Endothelial cell of umbilical vein (primary cell): Measurements from ENCODE around the gene FOXP1. TPM values are rescaled to one million over a fixed set of nuclear protein-coding genes. Genes with fewer than 3 reads are reported as not detected.

ENCODE experiments used
- BruUV-seq: library from RNA; stranded (reverse); fragments of 400-500 nt; replicated peaks from 2 replicates; lab custom pipeline; 2021; lab: Mats Ljungman, UMichigan
- CTCF ChIA-PET: fragments of 300-600, 350-600 bp; sonication (Branson Sonifier 250); formaldehyde crosslinking; loops from one replicate; lab custom pipeline; 2021; ENCODE audit warnings: antibody characterized with exemption, inconsistent platforms; lab: Charles Lee
- POLR2A ChIA-PET: fragments of 300-600, 350-600 bp; sonication (Branson Sonifier 250); formaldehyde crosslinking; loops from one replicate; lab custom pipeline; 2021; ENCODE audit warnings: antibody characterized with exemption, inconsistent platforms; lab: Charles Lee
- DNase-seq: peaks from one replicate; pipeline ENCODE4 v3.0.0-alpha.2; 2011; ENCODE audit warnings: low read depth, low spot score
- FAIRE-seq: peaks from 2 replicates; lab custom pipeline; 2011; peaks lifted over from hg19 to GRCh38; lab: Jason Lieb, UNC
- H2AFZ ChIP-seq: 2 replicates; pipeline ENCODE4 v1.6.0; 2012; ENCODE audit warnings: low read depth, low read length, control low read depth, inconsistent platforms
- H3K27ac ChIP-seq: 2 replicates; pipeline ENCODE4 v1.5.1; 2011; ENCODE audit warnings: low read depth, mild to moderate bottlenecking, control low read depth, low read length, moderate library complexity; ENCODE audit not compliant: insufficient read depth
- H3K27me3 ChIP-seq, 2 experiments: 2 replicates each; pipeline versions ENCODE4 v1.6.0 to v1.6.1; 2011; ENCODE audit warnings: low read length in 2 of 2, mixed read lengths in 1 of 2; ENCODE audit not compliant: control insufficient read depth in 2 of 2, insufficient read depth in 2 of 2
- H3K36me3 ChIP-seq, 2 experiments: 2 replicates in 1 of 2; 3 replicates in 1 of 2; pipeline ENCODE4 v1.5.1; 2011; ENCODE audit warnings: low read length in 2 of 2, mild to moderate bottlenecking in 1 of 2, moderate library complexity in 1 of 2; ENCODE audit not compliant: control insufficient read depth in 2 of 2, insufficient read depth in 2 of 2; ENCODE audit errors: extremely low read depth in 1 of 2
- H3K4me1 ChIP-seq: 3 replicates; pipeline ENCODE4 v1.5.1; 2011; ENCODE audit warnings: mild to moderate bottlenecking, low read length; ENCODE audit not compliant: control insufficient read depth, insufficient read depth; ENCODE audit errors: extremely low read depth
- H3K4me2 ChIP-seq: 2 replicates; pipeline ENCODE4 v1.6.1; 2011; ENCODE audit warnings: low read length, control low read depth, mixed read lengths; ENCODE audit not compliant: insufficient read depth
- H3K4me3 ChIP-seq, 3 experiments: fragments of 200-600 bp in 1 of 3; sonication (generic), shearing (Covaris generic) in 1 of 3; replicated peaks in 1 of 3; 2 replicates each; pipeline ENCODE4 v1.5.1; 2011 to 2016; ENCODE audit warnings: control low read depth in 3 of 3, low read length in 3 of 3, mild to moderate bottlenecking in 2 of 3, inconsistent platforms in 1 of 3, low read depth in 1 of 3, moderate library complexity in 1 of 3; ENCODE audit not compliant: insufficient read depth in 1 of 3
- H3K79me2 ChIP-seq: 2 replicates; pipeline ENCODE4 v1.6.0; 2012; ENCODE audit warnings: low read length, inconsistent platforms; ENCODE audit not compliant: control insufficient read depth, insufficient read depth
- H3K9ac ChIP-seq: replicated peaks from 2 replicates; pipeline ENCODE3; 2011; ENCODE audit warnings: low read length, control low read depth; ENCODE audit not compliant: insufficient read depth; ENCODE audit errors: extremely low read depth
- H3K9me1 ChIP-seq: replicated peaks from 3 replicates; pipeline ENCODE4 v1.6.0; 2011; ENCODE audit warnings: mild to moderate bottlenecking, low read length; ENCODE audit not compliant: control insufficient read depth, insufficient read depth; ENCODE audit errors: extremely low read depth
- H3K9me3 ChIP-seq: replicated peaks from 2 replicates; pipeline ENCODE4 v1.5.1; 2012; ENCODE audit warnings: low read length, inconsistent platforms; ENCODE audit not compliant: control insufficient read depth, insufficient read depth
- H4K20me1 ChIP-seq: replicated peaks from 2 replicates; pipeline ENCODE3; 2011; ENCODE audit warnings: mild to moderate bottlenecking, low read length; ENCODE audit not compliant: control insufficient read depth, insufficient read depth; ENCODE audit errors: extremely low read depth
- EZH2 ChIP-seq: IDR thresholded peaks from 2 replicates; pipeline ENCODE4 v1.6.1; 2012; ENCODE audit warnings: borderline replicate concordance, low read depth, mild to moderate bottlenecking, moderate library complexity, low read length, inconsistent platforms; ENCODE audit not compliant: severe bottlenecking
- FOS ChIP-seq: IDR thresholded peaks from 2 replicates; pipeline ENCODE4 v1.6.1; 2011; ENCODE audit warnings: mild to moderate bottlenecking, low read length, moderate library complexity, borderline replicate concordance; ENCODE audit not compliant: insufficient read depth
- GATA2 ChIP-seq: IDR thresholded peaks from 2 replicates; pipeline ENCODE4 v1.7.0; 2011; ENCODE audit warnings: low read depth, mild to moderate bottlenecking, moderate library complexity, mixed read lengths, low read length; ENCODE audit not compliant: insufficient read length, insufficient read depth
- JUN ChIP-seq: IDR thresholded peaks from 2 replicates; pipeline ENCODE4 v1.6.1; 2011; ENCODE audit warnings: borderline replicate concordance, low read depth; ENCODE audit not compliant: insufficient read length, insufficient read depth
- MYC ChIP-seq: IDR thresholded peaks from one replicate; pipeline ENCODE4 v1.6.1; 2011; ENCODE audit warnings: mild to moderate bottlenecking, low read depth, low read length
- POLR2A ChIP-seq: IDR thresholded peaks from 2 replicates; pipeline ENCODE4 v1.6.1; 2012; ENCODE audit warnings: low read depth, mild to moderate bottlenecking, control low read depth, low read length
- POLR2AphosphoS5 ChIP-seq: IDR thresholded peaks from 2 replicates; pipeline ENCODE4 v1.6.1; 2012; ENCODE audit warnings: low read depth, mild to moderate bottlenecking, control low read depth, low read length, moderate library complexity; ENCODE audit not compliant: insufficient read depth
- dilution Hi-C: fragments of 300-500 bp; cut with MboI; formaldehyde crosslinking; loops from one replicate; pipeline ENCODE4 v1.15.0; 2019; ENCODE audit warnings: low sequenced_read_pairs; ENCODE audit not compliant: extremely low pct_ligation_motif_present
- intact Hi-C: fragments of 100-400 bp; cut with micrococcal nuclease; formaldehyde crosslinking; loops from one replicate; pipeline ENCODE4 v1.10.0; 2022
- polyA plus RNA-seq, 4 experiments: library from polyadenylated mRNA; depleted of rRNA in 3 of 4; stranded (reverse) in 3 of 4; unstranded in 1 of 4; fragments of >200 nt; gene quantifications; 2 replicates each; pipeline versions ENCODE4 v1.2.1 to v1.2.3, GENCODE V29; 2011 to 2012; ENCODE audit warnings: missing spikeins in 1 of 4
- total RNA-seq: library from RNA; stranded (reverse); gene quantifications from 2 replicates; pipeline ENCODE4 v1.2.3, GENCODE V29; 2021
- TF ChIP-seq, protein P1 (sequence below): IDR thresholded peaks from 2 replicates; pipeline ENCODE4 v1.6.1; 2011; ENCODE audit not compliant: insufficient read depth, insufficient read length
- TF ChIP-seq, protein P2 (sequence below), 2 donors: IDR thresholded peaks; 1 replicate in 1 of 2; 2 replicates in 1 of 2; pipeline ENCODE4 v1.5.1; 2011; ENCODE audit warnings: low read length in 2 of 2, mild to moderate bottlenecking in 2 of 2, moderate library complexity in 2 of 2, control low read depth in 1 of 2, inconsistent platforms in 1 of 2, low read depth in 1 of 2; ENCODE audit not compliant: insufficient read depth in 1 of 2; ENCODE audit errors: extremely low read depth in 1 of 2

FOXP1 gene
- total and polyA plus RNA-seq, 2 donors (not counting 3 experiments of a cell fraction or from before 2014, with no cell fraction given), result 41.0 to 107 TPM

DNA sequence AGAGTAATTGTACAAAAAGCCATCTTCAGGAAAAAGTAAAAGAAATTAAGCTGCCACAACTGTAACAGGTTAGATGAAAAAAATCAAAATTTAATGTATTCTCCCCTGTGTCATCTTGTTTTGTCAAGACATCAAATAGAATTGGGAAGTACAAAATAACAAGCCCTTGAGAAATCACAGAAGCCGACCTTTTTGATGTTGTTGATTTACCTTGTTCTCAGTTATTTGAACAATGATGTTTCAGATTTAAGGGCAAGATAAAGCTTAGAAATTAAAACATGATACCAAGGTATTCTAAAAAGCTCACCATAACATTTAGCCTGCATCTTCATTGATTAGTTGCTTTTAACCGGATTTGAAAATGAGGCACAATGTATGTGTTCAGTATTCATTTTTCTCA lies 523.0 kb downstream of the FOXP1 start:
- Histone ChIP-seq H3K4me3 (peak overlapping the region in 2 of 3 experiments; percentile 2 to 93), H3K79me2 (peaks cover 73% of the 10 kb centered on the region), H4K20me1 (peaks cover 2% of the 10 kb centered on the region), H3K36me3 (no peaks in the 10 kb centered on the region), H2AFZ (no peak overlapping the region), H3K27me3 (no peaks in the 10 kb centered on the region), H3K27ac (peak overlapping the region; percentile 83), H3K9ac (peak overlapping the region; percentile 50), H3K4me1 (peaks cover 76% of the 10 kb centered on the region), H3K9me1 (no peaks in the 10 kb centered on the region), H3K4me2 (peak overlapping the region; percentile 99), H3K9me3 (no peaks in the 10 kb centered on the region)
- ChIA-PET CTCF (interaction anchor here (1.3 to 5.6 kb wide), 7 partner anchors 8 to 510 kb away, joined by 4 to 23 read pairs (median 6); no protein-coding TSS in a partner anchor), POLR2A (interaction anchor here (0.9 kb wide), 1 partner anchor 8 kb away, joined by 3 read pairs; no protein-coding TSS in a partner anchor)
- no TSS peak for BruUV-seq
- FAIRE-seq (no peak), DNase-seq (no peak)
- intact Hi-C loops, result loop anchor here (5.0 to 10.0 kb wide), 5 partner anchors 323 to 966 kb away; no protein-coding TSS in a partner anchor
- dilution Hi-C loops, result no loop called here
- TF ChIP-seq POLR2A, result no peak
- no peak for TF ChIP-seq MYC
- TF ChIP-seq, protein P1, sequence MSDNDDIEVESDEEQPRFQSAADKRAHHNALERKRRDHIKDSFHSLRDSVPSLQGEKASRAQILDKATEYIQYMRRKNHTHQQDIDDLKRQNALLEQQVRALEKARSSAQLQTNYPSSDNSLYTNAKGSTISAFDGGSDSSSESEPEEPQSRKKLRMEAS, result no peak
- no peak for TF ChIP-seq GATA2
- TF ChIP-seq JUN, result no peak
- TF ChIP-seq, protein P2, sequence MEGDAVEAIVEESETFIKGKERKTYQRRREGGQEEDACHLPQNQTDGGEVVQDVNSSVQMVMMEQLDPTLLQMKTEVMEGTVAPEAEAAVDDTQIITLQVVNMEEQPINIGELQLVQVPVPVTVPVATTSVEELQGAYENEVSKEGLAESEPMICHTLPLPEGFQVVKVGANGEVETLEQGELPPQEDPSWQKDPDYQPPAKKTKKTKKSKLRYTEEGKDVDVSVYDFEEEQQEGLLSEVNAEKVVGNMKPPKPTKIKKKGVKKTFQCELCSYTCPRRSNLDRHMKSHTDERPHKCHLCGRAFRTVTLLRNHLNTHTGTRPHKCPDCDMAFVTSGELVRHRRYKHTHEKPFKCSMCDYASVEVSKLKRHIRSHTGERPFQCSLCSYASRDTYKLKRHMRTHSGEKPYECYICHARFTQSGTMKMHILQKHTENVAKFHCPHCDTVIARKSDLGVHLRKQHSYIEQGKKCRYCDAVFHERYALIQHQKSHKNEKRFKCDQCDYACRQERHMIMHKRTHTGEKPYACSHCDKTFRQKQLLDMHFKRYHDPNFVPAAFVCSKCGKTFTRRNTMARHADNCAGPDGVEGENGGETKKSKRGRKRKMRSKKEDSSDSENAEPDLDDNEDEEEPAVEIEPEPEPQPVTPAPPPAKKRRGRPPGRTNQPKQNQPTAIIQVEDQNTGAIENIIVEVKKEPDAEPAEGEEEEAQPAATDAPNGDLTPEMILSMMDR (IDR thresholded peaks at IDR 0.05; ENCODE audit: extremely low read depth in 1 of 2, insufficient read depth in 1 of 2, low read depth in 1 of 2, low read length in 2 of 2), result no peak
- no peak for TF ChIP-seq FOS
- TF ChIP-seq POLR2AphosphoS5, result no peak
- TF ChIP-seq EZH2, result no peak
